Mucosa of gallbladder (tissue), 1 donor: ENCODE results near the gene POLR1E. TPM values are rescaled to one million over a fixed set of nuclear protein-coding genes. Genes with fewer than 3 reads are reported as not detected.
"Not testable (repeated sequence)": the region's sequence is repeated elsewhere in the genome, so short reads cannot be mapped to it uniquely, and the experiment has no call there.

Experiments
- DNase-seq: peaks from one replicate; pipeline ENCODE4 v3.0.0-alpha.2; 2020; ENCODE audit warnings: low spot score
- total RNA-seq: library from RNA; stranded (reverse); gene quantifications from one replicate; pipeline ENCODE4 v1.2.1, GENCODE V29; 2021
- donor health status: DM: no; HTN: no; CAD: no.

The POLR1E gene
- total RNA-seq, 1 donor from 2014 or later, result 19.3 TPM

- DNase-seq, result peak; percentile 47
Measured at GRCh38 chr9:37464426-37465248, 21.1 kb upstream of the POLR1E start.

DNA sequence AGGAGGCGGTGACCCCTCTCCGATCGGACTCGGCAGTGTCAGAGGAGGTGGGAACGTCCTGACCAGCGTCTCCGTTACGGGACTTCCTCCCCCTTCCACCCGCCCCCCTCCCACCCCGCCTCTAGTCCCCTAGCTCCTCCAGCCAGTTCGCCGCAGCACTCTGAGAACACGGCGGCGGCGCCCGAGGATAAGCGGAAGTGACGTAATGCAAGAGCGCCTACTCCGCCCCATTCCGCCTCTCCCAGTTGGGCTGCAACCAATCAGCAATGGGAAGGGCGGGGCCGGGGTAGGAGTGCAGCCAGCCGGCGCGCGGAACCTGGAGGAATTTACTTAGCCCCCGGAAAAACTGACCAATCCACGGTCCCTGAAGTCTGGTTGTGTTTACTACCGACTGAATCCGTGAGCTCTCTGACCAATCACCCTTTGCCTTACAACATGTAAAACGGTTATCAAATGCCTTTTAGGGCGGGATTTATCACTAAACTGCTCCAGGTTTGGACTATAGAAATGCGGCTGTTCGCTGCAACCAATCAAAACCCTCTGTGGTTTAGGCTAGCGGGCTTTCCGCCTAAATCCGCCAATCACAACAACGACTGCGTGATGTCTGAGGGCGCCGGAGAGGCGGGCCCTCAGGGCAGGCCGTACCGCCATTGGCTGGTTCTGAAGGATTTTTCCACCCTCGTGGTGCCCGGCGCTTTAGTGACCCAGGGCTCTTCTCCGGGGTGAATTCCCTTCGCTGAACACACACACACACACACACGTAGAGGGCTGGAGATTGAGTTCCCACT lies 20.3 kb upstream of the POLR1E start, which contains the start of gene ZBTB5:
TSS of gene ZBTB5 (minus strand) at position 202 of the 788 bp plus-strand sequence. CDS start 22,899 bp downstream, outside the sequence.
- peak; percentile 99 for DNase-seq

DNA sequence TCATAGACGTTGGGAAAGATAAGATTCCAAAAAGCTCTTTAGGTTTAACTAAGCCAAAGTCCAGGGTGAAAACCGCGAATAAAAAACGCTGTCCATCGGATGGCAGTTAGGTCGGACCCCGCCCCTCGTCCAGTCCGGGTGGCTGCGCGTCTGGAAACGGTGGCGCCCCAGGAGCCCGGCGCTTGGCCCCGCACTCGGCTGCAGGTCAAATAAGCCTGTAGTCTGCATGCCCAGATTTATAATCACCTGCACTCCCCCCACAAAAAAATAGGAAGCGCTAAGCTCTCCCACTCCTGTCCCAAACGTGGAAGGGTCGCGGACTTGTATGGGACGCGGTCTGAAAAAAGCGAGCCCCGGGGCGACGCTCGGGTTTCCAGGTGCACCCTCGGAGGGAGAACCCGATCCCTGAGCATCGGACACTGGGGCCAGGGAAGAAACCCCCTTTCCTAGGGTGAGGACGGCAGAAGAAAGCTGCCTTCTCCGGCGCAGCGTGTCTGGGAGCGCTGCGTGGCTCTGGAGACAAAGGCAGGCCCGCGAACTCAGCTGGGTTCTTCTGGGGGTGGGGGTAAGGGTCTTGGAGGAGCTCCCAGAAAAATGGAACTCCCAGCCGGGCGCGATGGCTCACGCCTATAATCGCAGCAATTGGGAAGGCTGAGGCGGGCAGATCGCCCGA lies 19.6 kb upstream of the POLR1E start:
- peak; percentile 59 for DNase-seq

- not testable (repeated sequence) for DNase-seq
Measured at GRCh38 chr9:37467530-37467929, 18.2 kb upstream of the POLR1E start.

DNA sequence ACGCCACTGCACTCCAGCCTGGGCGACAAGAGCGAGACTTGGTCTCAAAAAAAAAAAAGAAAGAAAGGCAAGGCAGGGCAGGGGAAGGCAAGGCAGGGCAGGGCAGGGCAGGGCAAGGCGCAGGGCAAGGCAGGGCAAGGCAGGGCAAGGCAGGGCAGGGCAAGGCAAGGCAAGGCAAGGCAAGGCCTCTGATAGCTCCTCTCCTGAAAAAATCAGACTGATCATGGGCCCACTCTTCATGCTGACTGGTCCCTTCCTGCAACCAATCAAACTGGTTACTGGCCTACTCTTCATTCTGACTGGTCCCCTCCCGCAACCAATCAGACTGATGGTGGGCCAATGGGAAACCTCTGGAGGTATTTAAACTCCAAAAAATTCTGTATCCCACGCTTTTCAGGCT lies 17.1 kb upstream of the POLR1E start:
- DNase-seq, result no peak

DNA sequence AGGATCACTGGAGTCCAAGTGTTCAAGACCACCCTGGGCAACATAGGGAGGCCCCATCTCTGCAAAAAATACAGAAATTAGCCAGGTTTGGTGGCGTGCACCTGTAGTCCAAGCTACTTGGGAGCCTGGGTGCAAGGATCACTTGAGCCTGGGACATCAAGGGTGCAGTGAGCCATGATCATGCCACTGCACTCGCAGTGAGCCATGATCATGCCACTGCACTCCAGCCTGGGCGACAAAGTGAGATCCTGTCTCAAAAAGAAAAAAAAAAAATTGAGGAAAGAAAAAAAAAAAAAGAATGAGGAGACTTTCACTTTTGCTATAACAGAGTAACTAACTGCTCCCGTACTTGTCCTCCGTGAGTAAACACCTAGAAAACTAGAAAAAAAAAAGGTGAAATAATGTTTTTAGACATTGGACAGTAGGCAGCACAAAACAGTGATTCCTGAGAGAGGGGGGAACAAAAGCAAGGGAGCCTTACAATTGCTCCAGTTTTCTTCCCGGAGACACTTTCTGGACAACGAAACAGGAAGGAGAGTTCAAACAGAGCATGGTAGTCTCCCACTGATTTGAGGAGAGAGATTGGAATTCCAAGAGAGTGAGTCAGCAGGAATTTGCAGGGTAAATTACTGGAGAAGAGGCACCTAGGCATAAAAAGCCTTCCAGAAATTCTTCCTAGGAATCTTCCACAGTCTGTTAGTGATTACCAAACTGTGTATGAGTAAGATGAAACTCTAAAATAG lies 13.6 kb upstream of the POLR1E start:
- peak; percentile 42 for DNase-seq

- not testable (repeated sequence) for DNase-seq
Measured at GRCh38 chr9:37473982-37474381, 11.8 kb upstream of the POLR1E start.

DNA sequence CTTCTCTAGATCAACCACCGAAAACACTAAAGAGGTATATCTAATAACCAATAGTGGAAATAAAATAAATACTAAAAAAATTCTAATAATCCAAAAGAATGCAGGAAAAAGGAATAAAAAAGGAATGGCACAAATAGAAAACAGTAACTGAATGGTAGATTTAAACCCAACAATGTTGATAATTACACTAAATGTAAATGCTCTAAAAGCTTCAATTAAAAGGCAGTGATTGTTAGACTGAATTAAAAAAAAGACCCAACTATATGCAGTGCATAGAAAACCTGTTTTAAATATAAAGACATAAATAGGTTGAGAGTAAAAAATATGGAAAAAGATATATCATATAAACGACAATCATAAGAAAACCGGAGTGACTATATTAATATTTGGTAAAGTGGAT lies 11.3 kb upstream of the POLR1E start:
- no peak for DNase-seq

DNA sequence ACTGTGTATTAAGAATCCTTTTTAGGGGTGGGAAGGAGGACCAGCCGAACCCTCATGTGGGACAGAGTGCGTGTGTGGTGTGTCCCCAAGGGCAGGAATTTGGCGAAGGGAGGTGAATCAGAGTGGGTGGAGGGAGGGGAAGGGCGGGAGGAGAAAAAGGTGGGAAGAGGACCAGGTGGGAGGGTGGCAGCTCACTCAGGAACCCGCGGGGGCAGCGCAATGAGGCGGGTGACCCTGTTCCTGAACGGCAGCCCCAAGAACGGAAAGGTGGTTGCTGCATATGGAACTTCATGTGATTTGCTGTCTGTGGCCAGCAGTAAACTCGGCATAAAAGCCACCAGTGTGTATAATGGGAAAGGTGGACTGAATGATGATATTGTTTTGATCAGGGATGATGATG lies 8.8 kb upstream of the POLR1E start:
- DNase-seq, result no peak

DNA sequence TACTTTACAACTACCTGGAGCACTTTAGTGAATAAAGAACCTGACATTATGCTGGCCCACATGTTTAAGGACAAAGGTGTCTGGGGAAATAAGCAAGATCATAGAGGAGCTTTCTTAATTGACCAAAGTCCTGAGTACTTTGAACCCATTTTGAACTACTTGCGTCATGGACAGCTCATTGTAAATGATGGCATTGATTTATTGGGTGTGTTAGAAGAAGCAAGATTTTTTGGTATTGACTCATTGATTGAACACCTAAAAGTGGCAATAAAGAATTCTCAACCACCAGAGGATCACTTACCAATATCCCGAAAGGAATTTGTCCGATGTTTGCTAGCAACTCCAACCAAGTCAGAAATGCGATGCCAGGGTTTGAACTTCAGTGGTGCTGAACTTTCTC lies 8.3 kb upstream of the POLR1E start:
- not testable (repeated sequence) for DNase-seq

GRCh38 chr9:37477987-37478619 lies 7.6 kb upstream of the POLR1E start:
- DNase-seq, result not testable (repeated sequence)

DNA sequence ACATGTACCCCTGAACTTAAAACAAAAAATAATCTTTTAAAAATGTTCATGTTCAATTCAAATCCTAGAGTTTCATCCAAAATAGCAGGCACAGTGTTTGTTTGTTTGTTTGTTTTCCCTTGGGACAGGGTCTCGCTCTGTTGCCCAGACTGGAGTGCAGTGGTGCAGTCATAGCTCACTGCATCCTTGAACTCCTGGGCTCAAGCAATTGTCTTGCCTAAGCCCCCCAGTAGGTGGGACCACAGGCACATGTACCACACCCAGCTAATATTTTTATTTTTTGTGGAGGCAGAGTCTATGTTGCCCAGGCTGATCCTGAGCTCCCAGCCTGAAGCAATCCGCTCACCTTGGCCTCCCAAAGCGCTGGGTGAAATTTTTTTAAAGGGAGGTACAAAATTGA lies 5.0 kb upstream of the POLR1E start:
- DNase-seq, result no peak

GRCh38 chr9:37486256-37486615 lies 488 bp downstream of the POLR1E start:
- DNase-seq, result no peak

GRCh38 chr9:37486616-37487548 lies 1.1 kb downstream of the POLR1E start:
- DNase-seq, result no peak

GRCh38 chr9:37491939-37492338 lies 6.2 kb downstream of the POLR1E start:
- no peak for DNase-seq

DNA sequence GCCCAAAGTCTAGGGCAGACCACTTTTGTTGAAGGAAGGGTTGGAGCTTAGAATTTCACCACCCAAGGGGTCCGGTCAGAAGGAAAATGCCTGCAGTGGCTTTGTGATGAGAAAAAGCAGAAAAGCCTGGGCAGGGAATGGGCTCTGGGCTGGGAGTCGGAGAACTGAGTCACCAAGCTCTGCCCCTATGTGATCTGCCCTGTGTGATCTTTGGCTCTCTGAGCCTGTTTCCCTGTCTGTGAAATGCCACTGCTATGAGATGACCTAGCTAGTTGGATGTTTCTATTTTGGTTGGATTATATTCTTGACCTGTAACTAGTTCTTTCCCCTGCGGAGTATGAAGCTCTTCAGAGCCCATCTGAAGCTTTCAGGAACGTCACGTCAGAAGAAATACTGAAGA lies 9.8 kb downstream of the POLR1E start:
- no peak for DNase-seq

- DNase-seq, result no peak
Measured at GRCh38 chr9:37496020-37496419, 10.3 kb downstream of the POLR1E start.

GRCh38 chr9:37497320-37497719 lies 11.6 kb downstream of the POLR1E start:
- no peak for DNase-seq

- DNase-seq, result no peak
Measured at GRCh38 chr9:37498457-37498856, 12.7 kb downstream of the POLR1E start.

- no peak for DNase-seq
Measured at GRCh38 chr9:37499297-37499696, 13.5 kb downstream of the POLR1E start.
